ENCODE data around the gene GMPPA.

The GMPPA gene

DNA sequence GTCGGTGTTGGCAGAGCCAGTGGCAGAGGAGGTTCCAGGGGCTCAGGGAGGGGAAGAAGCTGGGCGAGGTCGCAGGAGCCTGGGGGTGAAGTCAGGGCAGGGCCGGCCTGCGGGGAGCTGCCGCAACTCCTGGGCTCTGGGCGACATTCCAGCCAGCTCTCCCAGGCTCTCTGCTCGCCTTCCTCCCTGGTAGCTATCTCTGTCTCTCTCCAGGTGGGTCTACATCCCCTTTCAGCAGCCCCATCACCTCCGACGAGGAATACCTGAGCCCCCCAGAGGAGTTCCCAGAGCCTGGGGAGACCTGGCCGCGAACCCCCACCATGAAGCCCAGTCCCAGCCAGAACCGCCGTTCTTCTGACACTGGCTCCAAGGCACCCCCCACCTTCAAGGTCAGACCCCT is 37.0 kb upstream of the GMPPA start:
- no peak for DNase-seq (ENCODE audit: low read depth)
- no peak overlapping the region for H3K4me3 ChIP-seq (ENCODE audit: control insufficient read depth, low read depth, low read length)
- TF ChIP-seq, protein P1, sequence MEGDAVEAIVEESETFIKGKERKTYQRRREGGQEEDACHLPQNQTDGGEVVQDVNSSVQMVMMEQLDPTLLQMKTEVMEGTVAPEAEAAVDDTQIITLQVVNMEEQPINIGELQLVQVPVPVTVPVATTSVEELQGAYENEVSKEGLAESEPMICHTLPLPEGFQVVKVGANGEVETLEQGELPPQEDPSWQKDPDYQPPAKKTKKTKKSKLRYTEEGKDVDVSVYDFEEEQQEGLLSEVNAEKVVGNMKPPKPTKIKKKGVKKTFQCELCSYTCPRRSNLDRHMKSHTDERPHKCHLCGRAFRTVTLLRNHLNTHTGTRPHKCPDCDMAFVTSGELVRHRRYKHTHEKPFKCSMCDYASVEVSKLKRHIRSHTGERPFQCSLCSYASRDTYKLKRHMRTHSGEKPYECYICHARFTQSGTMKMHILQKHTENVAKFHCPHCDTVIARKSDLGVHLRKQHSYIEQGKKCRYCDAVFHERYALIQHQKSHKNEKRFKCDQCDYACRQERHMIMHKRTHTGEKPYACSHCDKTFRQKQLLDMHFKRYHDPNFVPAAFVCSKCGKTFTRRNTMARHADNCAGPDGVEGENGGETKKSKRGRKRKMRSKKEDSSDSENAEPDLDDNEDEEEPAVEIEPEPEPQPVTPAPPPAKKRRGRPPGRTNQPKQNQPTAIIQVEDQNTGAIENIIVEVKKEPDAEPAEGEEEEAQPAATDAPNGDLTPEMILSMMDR (IDR thresholded peaks at IDR 0.05; ENCODE audit: control insufficient read depth, insufficient read depth, low read depth, low read length, missing control alignments): no peak

DNA sequence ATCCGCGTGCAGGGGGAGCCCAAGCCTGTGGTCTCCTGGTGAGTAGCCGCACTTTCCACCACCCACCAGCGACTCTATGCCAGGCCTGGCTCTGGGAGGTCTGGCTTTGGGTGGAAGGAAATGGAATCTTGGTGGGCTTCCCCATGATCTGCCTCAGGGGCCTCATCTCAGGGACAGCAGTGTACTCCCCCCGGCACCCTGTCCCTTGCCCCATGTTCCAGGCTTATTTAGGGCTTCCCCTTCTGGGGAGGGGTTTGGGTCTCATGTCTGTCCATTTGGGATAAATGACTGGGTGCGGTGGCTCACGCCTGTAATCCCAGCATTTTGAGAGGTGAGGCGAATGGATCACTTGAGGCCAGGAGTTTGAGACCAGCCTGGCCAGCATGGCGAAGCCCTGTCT is 36.3 kb upstream of the GMPPA start:
- no peak overlapping the region for H3K4me3 ChIP-seq (ENCODE audit: control insufficient read depth, low read depth, low read length)
- TF ChIP-seq, protein P1 (IDR thresholded peaks at IDR 0.05; ENCODE audit: control insufficient read depth, insufficient read depth, low read depth, low read length, missing control alignments): no peak
- DNase-seq (ENCODE audit: low read depth): no peak

DNA sequence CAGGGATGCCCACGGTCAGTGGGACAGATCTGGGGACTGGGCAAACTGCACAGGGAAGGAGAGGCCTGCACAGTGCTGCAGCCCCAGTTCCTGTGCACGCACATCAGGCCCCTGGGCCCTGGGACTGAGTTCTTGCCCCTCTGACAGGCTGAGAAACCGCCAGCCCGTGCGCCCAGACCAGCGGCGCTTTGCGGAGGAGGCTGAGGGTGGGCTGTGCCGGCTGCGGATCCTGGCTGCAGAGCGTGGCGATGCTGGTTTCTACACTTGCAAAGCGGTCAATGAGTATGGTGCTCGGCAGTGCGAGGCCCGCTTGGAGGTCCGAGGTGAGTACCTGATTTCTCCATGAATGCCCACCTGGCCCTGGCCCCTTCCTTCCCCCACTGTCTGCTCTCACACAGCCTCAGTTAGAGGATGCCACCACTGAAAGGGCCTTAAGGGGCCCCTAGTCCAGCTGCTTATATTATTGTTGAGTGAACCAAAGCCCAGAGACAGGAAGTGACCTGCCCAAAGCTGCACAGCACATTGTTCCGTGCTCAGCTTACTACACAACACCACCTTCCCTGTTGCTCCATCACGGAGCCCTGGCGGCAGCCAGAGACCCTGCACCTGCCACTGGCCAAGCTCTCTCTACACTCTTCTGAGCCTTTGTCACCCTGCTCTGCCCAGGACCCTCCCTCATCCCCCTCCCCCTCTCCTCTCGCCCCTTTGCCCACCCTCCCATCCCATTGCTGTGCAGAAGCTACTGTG is 34.2 kb upstream of the GMPPA start:
- DNase-seq (ENCODE audit: low read depth): no peak
- H3K4me3 ChIP-seq (ENCODE audit: control insufficient read depth, low read depth, low read length): no peak overlapping the region
- TF ChIP-seq, protein P1 (IDR thresholded peaks at IDR 0.05; ENCODE audit: control insufficient read depth, insufficient read depth, low read depth, low read length, missing control alignments): no peak

DNA sequence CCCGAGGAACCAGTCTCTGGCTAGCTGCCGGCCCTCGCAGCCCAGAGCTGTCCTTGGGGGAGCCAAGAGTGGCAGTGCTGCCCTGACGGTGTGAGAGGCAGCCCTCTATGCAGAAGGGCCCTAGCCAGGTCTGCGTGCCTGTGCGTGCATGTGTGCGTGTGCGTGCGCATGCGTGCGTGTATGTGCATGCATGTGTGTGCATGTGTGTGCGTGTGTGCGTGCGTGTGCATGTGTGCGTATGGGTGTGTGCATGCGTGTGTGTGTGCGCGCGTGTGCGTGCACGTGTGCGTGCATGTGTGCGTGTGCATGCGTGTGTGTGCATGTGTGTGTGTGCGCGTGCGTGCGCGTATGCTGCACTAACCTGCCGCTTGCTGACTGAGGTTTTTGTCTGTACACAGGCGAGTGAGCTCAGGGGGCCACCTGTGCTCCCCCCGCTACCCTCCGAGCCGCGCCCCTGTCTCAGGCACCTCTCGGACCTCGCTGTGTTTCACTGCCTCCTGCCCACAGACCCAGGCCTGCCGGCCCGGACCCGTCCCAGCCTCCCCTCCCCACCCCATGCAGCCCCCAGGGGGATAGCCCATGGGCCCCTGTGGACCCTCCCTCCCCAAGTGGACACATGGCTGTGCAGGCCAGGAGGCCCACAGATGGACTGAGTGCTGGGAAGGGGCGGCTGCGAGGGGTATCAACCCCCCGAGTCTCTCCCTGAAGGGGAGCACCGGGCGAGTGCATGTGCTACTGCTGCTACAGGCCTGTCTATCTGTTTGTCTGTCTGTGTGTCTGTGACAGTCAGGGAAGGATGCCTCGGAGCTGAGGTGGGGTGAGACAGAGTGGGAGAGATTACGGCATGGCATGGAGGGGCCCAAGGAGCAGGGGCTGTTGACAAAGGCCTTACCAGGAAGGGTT is 32.8 kb upstream of the GMPPA start:
- TF ChIP-seq, protein P1 (IDR thresholded peaks at IDR 0.05; ENCODE audit: control insufficient read depth, insufficient read depth, low read depth, low read length, missing control alignments): no peak
- H3K4me3 ChIP-seq (ENCODE audit: control insufficient read depth, low read depth, low read length): no peak overlapping the region
- DNase-seq (ENCODE audit: low read depth): no peak

DNA sequence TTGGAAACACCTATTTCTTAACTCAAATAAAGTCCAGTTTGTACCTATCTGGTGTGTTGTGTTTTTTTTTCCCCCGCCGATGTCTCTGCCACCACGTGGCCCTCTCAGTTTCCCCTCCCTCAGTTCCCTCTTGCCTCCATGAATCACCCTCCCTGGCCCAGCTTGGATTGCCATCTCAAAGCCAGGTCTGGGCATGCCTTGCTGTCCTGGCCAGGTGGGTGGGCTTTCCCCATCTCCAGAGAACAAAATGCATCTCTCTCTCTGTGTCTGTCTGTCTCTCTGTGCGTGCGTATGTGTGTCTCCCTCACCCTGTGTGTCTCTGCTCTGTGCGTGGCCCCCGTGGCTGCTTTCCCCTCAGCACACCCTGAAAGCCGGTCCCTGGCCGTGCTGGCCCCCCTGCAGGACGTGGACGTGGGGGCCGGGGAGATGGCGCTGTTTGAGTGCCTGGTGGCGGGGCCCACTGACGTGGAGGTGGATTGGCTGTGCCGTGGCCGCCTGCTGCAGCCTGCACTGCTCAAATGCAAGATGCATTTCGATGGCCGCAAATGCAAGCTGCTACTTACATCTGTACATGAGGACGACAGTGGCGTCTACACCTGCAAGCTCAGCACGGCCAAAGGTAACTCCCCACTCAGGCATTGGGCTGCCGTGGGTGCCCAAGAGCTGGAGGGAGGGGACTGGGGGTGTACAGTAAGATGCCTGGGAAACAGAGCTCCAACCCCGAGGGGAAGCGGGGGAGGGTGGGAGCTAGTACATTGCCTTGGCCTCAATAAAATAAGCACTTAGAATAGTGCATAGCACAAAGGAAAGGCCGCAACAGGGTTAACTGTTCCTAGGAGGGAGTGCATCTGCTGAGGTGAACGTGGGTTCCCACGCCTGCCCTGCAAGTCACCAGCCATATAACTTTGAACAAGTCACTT is 31.6 kb upstream of the GMPPA start:
- TF ChIP-seq, protein P1 (IDR thresholded peaks at IDR 0.05; ENCODE audit: control insufficient read depth, insufficient read depth, low read depth, low read length, missing control alignments): no peak
- no peak overlapping the region for H3K4me3 ChIP-seq (ENCODE audit: control insufficient read depth, low read depth, low read length)
- DNase-seq (ENCODE audit: low read depth): no peak

DNA sequence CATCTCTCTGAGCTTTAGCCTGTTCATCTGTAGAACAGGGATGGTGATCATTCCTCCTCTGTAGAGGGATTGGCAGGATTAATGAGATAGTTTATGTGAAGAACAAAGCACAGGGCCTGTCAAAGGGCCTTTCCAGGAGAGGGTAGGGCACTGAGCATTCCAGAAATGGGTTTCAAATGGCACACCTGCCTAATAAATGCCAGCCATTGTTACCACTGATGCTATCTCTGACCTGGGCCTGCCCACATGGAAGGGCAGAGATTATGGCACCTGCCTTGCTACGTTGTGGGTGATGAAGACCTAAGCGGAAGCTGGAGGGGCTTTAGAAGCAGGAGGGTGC is 31.0 kb upstream of the GMPPA start:
- DNase-seq (ENCODE audit: low read depth): no peak
- no peak overlapping the region for H3K4me3 ChIP-seq (ENCODE audit: control insufficient read depth, low read depth, low read length)
- TF ChIP-seq, protein P1 (IDR thresholded peaks at IDR 0.05; ENCODE audit: control insufficient read depth, insufficient read depth, low read depth, low read length, missing control alignments): no peak

Data from AG09309 (cell line).